Uterus (tissue), 4 donors: Measurements from ENCODE around the gene AGL. TPM values are rescaled to one million over a fixed set of nuclear protein-coding genes. Genes with fewer than 3 reads are reported as not detected.
"Not testable (repeated sequence)": the region's sequence is repeated elsewhere in the genome, so short reads cannot be mapped to it uniquely, and the experiment has no call there.

Experiments used
- DNase-seq, 2 donors: peaks; one replicate each; pipeline ENCODE4 v3.0.0-alpha.2; 2019 to 2020
- H3K27ac ChIP-seq, 2 donors: fragments of 200-600 bp; sonication (generic); 1 replicate in 1 of 2; 2 replicates in 1 of 2; pipeline ENCODE4 v1.5.1; 2016 to 2018
- H3K27me3 ChIP-seq, 2 donors: fragments of 200-600 bp; sonication (generic); one replicate each; pipeline ENCODE4 v1.5.1; 2018 to 2019; ENCODE audit warnings: control low read depth in 1 of 2
- H3K36me3 ChIP-seq, 2 donors: fragments of 200-600 bp; sonication (generic); one replicate each; pipeline ENCODE4 v1.5.1; 2019; ENCODE audit warnings: control low read depth in 1 of 2
- H3K4me1 ChIP-seq, 2 donors: fragments of 200-600 bp; sonication (generic); one replicate each; pipeline ENCODE4 v1.5.1; 2018 to 2019; ENCODE audit warnings: control low read depth in 1 of 2
- H3K4me3 ChIP-seq, 2 donors: fragments of 200-600 bp; sonication (generic); 1 replicate in 1 of 2; 2 replicates in 1 of 2; pipeline ENCODE4 v1.5.1; 2018 to 2019; ENCODE audit warnings: mild to moderate bottlenecking in 1 of 2
- H3K9me3 ChIP-seq, 2 donors: fragments of 200-600 bp; sonication (generic); one replicate each; pipeline ENCODE4 v1.5.1; 2019; ENCODE audit warnings: control low read depth in 1 of 2
- POLR2A ChIP-seq, 2 donors: fragments of 450-650 bp; IDR thresholded peaks; one replicate each; pipeline ENCODE4 v1.6.1; 2016; ENCODE audit warnings: antibody characterized with exemption in 2 of 2, mild to moderate bottlenecking in 1 of 2, moderate library complexity in 1 of 2
- intact Hi-C: fragments of 100-400 bp; cut with DNase I; formaldehyde crosslinking; loops from one replicate; pipeline ENCODE4 v1.15.1; 2023; ENCODE audit warnings: low total_unique reads
- total RNA-seq, 4 donors: library from RNA; depleted of rRNA in 3 of 4; stranded (reverse); fragments of >200 nt in 3 of 4; gene quantifications; one replicate each; pipeline versions ENCODE4 v1.1.0 to v1.2.4, GENCODE V29; 2014 to 2023
- TF ChIP-seq, protein P1 (sequence below), 4 experiments: fragments of 200-600 bp in 2 of 4; fragments of 450-650 bp in 2 of 4; sonication (generic) in 2 of 4; IDR thresholded peaks; one replicate each; pipeline ENCODE4 v1.5.1; 2016 to 2019; ENCODE audit warnings: antibody characterized with exemption in 4 of 4, mild to moderate bottlenecking in 2 of 4, moderate library complexity in 1 of 4
- donor health status: DM: yes; HTN: yes; CAD: no.

AGL gene
- total RNA-seq, 4 donors from 2014 or later, result 10.5 to 27.9 (median 14.2) TPM

GRCh38 chr1:99852648-99853047, 2.5 kb downstream of the AGL start:
- no peak for DNase-seq
- H3K4me1 ChIP-seq, result no peaks in the 10 kb centered on the region
- H3K36me3 ChIP-seq, result no peaks in the 10 kb centered on the region
- no peaks in the 10 kb centered on the region for H3K9me3 ChIP-seq
- no peak overlapping the region for H3K27ac ChIP-seq
- intact Hi-C loops, result no loop called here
- H3K27me3 ChIP-seq, result no peaks in the 10 kb centered on the region
- TF ChIP-seq POLR2A (IDR thresholded peaks at IDR 0.05), result no peak
- TF ChIP-seq, protein P1, sequence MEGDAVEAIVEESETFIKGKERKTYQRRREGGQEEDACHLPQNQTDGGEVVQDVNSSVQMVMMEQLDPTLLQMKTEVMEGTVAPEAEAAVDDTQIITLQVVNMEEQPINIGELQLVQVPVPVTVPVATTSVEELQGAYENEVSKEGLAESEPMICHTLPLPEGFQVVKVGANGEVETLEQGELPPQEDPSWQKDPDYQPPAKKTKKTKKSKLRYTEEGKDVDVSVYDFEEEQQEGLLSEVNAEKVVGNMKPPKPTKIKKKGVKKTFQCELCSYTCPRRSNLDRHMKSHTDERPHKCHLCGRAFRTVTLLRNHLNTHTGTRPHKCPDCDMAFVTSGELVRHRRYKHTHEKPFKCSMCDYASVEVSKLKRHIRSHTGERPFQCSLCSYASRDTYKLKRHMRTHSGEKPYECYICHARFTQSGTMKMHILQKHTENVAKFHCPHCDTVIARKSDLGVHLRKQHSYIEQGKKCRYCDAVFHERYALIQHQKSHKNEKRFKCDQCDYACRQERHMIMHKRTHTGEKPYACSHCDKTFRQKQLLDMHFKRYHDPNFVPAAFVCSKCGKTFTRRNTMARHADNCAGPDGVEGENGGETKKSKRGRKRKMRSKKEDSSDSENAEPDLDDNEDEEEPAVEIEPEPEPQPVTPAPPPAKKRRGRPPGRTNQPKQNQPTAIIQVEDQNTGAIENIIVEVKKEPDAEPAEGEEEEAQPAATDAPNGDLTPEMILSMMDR (IDR thresholded peaks at IDR 0.05), result no peak
- no peak overlapping the region for H3K4me3 ChIP-seq

DNA sequence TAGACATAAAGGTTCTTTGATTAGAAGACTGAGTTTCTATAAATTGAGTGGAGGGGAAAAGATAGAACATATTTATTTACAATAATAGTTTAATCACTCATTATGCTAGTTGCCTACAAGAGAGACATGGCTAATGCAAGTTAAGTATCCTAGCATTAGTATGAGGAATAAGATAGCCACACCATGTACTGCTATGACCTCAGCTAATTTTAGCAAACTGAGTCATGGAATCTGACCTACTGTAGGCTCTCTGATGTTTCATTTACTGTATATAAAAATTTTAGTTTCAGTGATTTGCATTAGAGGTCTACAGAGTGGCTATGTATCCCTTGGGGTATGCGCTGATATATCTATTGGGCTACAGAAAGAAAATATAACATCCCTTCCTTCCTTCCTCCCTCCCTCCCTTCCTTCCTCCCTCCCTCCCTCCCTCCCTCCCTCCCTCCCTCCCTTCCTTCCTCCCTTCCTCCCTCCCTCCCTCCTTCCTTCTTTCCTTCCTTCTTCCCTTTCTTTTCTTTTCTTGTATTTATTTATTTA, 5.8 kb downstream of the AGL start:
- DNase-seq, result no peak
- no peak overlapping the region for H3K27ac ChIP-seq
- no peaks in the 10 kb centered on the region for H3K4me1 ChIP-seq
- intact Hi-C loops, result no loop called here
- H3K36me3 ChIP-seq, result no peaks in the 10 kb centered on the region
- H3K27me3 ChIP-seq, result no peaks in the 10 kb centered on the region
- TF ChIP-seq POLR2A (IDR thresholded peaks at IDR 0.05), result no peak
- TF ChIP-seq, protein P1 (IDR thresholded peaks at IDR 0.05), result no peak
- no peak overlapping the region for H3K4me3 ChIP-seq
- H3K9me3 ChIP-seq, result no peaks in the 10 kb centered on the region

- H3K4me3 ChIP-seq, H3K4me1 ChIP-seq: not testable (repeated sequence)
Measured at GRCh38 chr1:99857041-99857440, 6.9 kb downstream of the AGL start.

DNA sequence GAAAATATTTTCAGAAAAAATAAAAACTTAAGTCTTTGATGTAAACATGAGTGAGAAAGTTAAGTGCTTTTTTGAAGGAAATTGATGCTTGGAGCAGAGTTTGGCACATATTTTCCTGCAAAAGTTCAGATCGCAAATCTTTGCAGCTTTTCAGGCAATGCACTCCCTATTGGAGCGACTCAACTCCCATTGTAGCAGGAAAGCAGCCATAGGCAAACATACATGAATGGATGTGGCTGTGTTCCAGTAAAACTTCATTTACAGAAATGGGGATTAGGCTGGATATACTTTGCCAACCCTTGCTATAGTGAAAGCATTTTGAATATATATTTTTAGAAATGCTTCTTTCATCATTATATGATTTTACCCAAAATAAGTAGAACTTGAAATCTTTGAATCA, 8.1 kb downstream of the AGL start:
- no peak overlapping the region for H3K4me3 ChIP-seq
- H3K27ac ChIP-seq, result no peak overlapping the region
- H3K36me3 ChIP-seq, result no peaks in the 10 kb centered on the region
- H3K27me3 ChIP-seq, result no peaks in the 10 kb centered on the region
- intact Hi-C loops, result no loop called here
- no peak for TF ChIP-seq POLR2A (IDR thresholded peaks at IDR 0.05)
- TF ChIP-seq, protein P1 (IDR thresholded peaks at IDR 0.05), result no peak
- H3K9me3 ChIP-seq, result no peaks in the 10 kb centered on the region
- no peaks in the 10 kb centered on the region for H3K4me1 ChIP-seq
- DNase-seq, result no peak

More at GRCh38 chr1:99857041-99857440, 6.9 kb downstream of the AGL start:
- DNase-seq, intact Hi-C loops, H3K36me3 ChIP-seq, H3K9me3 ChIP-seq, H3K27ac ChIP-seq, H3K27me3 ChIP-seq: not testable (repeated sequence)

DNA sequence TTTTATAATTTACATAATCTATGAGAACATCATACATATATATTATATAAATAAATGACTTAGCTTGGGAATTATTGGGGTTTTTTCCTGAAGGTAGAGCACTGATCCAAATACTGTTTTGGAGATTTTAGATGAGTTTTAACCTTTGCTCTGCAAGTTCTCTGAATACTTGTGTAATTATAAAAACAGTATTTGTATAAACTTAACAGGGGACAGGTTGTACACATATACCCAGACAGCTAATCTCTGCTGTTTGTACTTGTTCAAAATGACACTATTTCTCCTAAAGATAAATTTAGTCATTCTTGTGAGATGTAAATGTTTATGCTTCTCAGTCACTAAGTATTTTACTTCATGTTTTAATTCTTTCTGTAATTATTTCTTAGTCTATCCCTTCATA, 8.7 kb downstream of the AGL start:
- H3K27me3 ChIP-seq, result no peaks in the 10 kb centered on the region
- no peak overlapping the region for H3K4me3 ChIP-seq
- no peaks in the 10 kb centered on the region for H3K4me1 ChIP-seq
- no peak for TF ChIP-seq POLR2A (IDR thresholded peaks at IDR 0.05)
- TF ChIP-seq, protein P1 (IDR thresholded peaks at IDR 0.05), result no peak
- intact Hi-C loops, result no loop called here
- H3K9me3 ChIP-seq, result no peaks in the 10 kb centered on the region
- no peak for DNase-seq
- H3K27ac ChIP-seq, result no peak overlapping the region
- no peaks in the 10 kb centered on the region for H3K36me3 ChIP-seq

- H3K9me3 ChIP-seq, result no peaks in the 10 kb centered on the region
- H3K36me3 ChIP-seq, result no peaks in the 10 kb centered on the region
- H3K4me3 ChIP-seq, result no peak overlapping the region
- TF ChIP-seq, protein P1 (IDR thresholded peaks at IDR 0.05), result no peak
- no peak for TF ChIP-seq POLR2A (IDR thresholded peaks at IDR 0.05)
- H3K4me1 ChIP-seq, result no peaks in the 10 kb centered on the region
- H3K27me3 ChIP-seq, result no peaks in the 10 kb centered on the region
- DNase-seq, result no peak
- no peak overlapping the region for H3K27ac ChIP-seq
- intact Hi-C loops, result no loop called here
Measured at GRCh38 chr1:99860703-99861102, 10.5 kb downstream of the AGL start.
